Measurements from ENCODE around the gene IPO13. TPM values are rescaled to one million over a fixed set of nuclear protein-coding genes. Genes with fewer than 3 reads are reported as not detected.

IPO13 gene
- polyA plus RNA-seq, 1 of the 3 experiments (the other 2 are of a cell fraction): 15.5 TPM

GRCh38 chr1:44012941-44013609 lies 66.3 kb downstream of the IPO13 start:
- H3K27me3 ChIP-seq (ENCODE audit: insufficient read depth): no peaks in the 10 kb centered on the region
- H3K9me2 ChIP-seq: no peaks in the 10 kb centered on the region
- H3K9ac ChIP-seq: no peak overlapping the region
- no peak overlapping the region for H3K4me3 ChIP-seq (ENCODE audit: low read depth in 2 of 2, low read length in 1 of 2)
- TF ChIP-seq RXRA (IDR thresholded peaks at IDR 0.05; ENCODE audit: borderline replicate concordance, low read depth) (no peak), CTCF (IDR thresholded peaks at IDR 0.05) (no peak), SMC3 (IDR thresholded peaks at IDR 0.05; ENCODE audit: low read depth, low read length) (no peak), YY1 (IDR thresholded peaks at IDR 0.05; ENCODE audit: low read depth) (no peak), MAX (IDR thresholded peaks at IDR 0.05; ENCODE audit: low read depth) (no peak), RAD21 (IDR thresholded peaks at IDR 0.05; ENCODE audit: low read length) (no peak), TCF12 (IDR thresholded peaks at IDR 0.05) (no peak), SIN3A (IDR thresholded peaks at IDR 0.05; ENCODE audit: borderline replicate concordance, low read depth, low read length) (no peak), PBX3 (IDR thresholded peaks at IDR 0.05) (no peak)
- no peaks in the 10 kb centered on the region for H3K9me3 ChIP-seq
- no peaks in the 10 kb centered on the region for H3K36me3 ChIP-seq (replicated peaks in 1 of 2; ENCODE audit: control insufficient read depth in 1 of 2, insufficient read depth in 2 of 2, low read length in 1 of 2)
- no peak for DNase-seq
- POLR2A ChIA-PET: no interaction called here
- no peaks in the 10 kb centered on the region for H4K20me1 ChIP-seq (ENCODE audit: insufficient read depth)
- no peak overlapping the region for H3K4me2 ChIP-seq
- no peak overlapping the region for H2AFZ ChIP-seq (ENCODE audit: low read depth)
- CTCF ChIA-PET: interaction anchor here (0.6 to 25.6 kb wide), 5 partner anchors 15 to 249 kb away, joined by 3 to 598 read pairs (median 20); partner anchors contain the start of gene CCDC24
- no peak overlapping the region for H3K27ac ChIP-seq (ENCODE audit: low read depth in 2 of 2, low read length in 1 of 2)
- H3F3A ChIP-seq (replicated peaks; ENCODE audit: insufficient read depth): no peaks in the 10 kb centered on the region
- H3K4me1 ChIP-seq (ENCODE audit: control insufficient read depth in 1 of 2, insufficient read depth in 2 of 2, low read depth in 1 of 2, low read length in 1 of 2): peaks cover 3 to 6% of the 10 kb centered on the region in 2 experiments; a peak in 2 of 4 replicates
- WGBS (ENCODE audit: low lambda C conversion rate): 94% methylated on average over 10 of the region's 13 CpGs
- H3K79me2 ChIP-seq (ENCODE audit: insufficient read depth): no peaks in the 10 kb centered on the region

- Histone ChIP-seq H3F3A (replicated peaks; ENCODE audit: insufficient read depth) (no peaks in the 10 kb centered on the region), H3K36me3 (replicated peaks in 1 of 2; ENCODE audit: control insufficient read depth in 1 of 2, insufficient read depth in 2 of 2, low read length in 1 of 2) (no peaks in the 10 kb centered on the region), H3K27me3 (ENCODE audit: insufficient read depth) (no peaks in the 10 kb centered on the region), H2AFZ (ENCODE audit: low read depth) (no peak overlapping the region), H3K9ac (no peak overlapping the region), H3K4me3 (ENCODE audit: low read depth in 2 of 2, low read length in 1 of 2) (no peak overlapping the region), H4K20me1 (ENCODE audit: insufficient read depth) (no peaks in the 10 kb centered on the region), H3K9me2 (no peaks in the 10 kb centered on the region), H3K4me1 (ENCODE audit: control insufficient read depth in 1 of 2, insufficient read depth in 2 of 2, low read depth in 1 of 2, low read length in 1 of 2) (peaks cover 3 to 6% of the 10 kb centered on the region in 2 experiments; a peak in 2 of 4 replicates), H3K9me3 (no peaks in the 10 kb centered on the region), H3K79me2 (ENCODE audit: insufficient read depth) (no peaks in the 10 kb centered on the region), H3K27ac (ENCODE audit: low read depth in 2 of 2, low read length in 1 of 2) (no peak overlapping the region), H3K4me2 (no peak overlapping the region)
- ChIA-PET CTCF (interaction anchor here (0.9 to 25.6 kb wide), 5 partner anchors 16 to 33 kb away, joined by 3 to 598 read pairs (median 8); partner anchors contain the start of genes CCDC24 and SLC6A9), POLR2A (no interaction called here)
- WGBS (ENCODE audit: low lambda C conversion rate): 69% methylated on average over 5 of the region's 5 CpGs
- DNase-seq: no peak
- TF ChIP-seq YY1 (IDR thresholded peaks at IDR 0.05; ENCODE audit: low read depth) (no peak), EP300 (IDR thresholded peaks at IDR 0.05; ENCODE audit: borderline replicate concordance in 1 of 2, low read depth in 1 of 2, low read length in 1 of 2) (no peak), FOXJ3 (CRISPR knock-in tag; IDR thresholded peaks at IDR 0.05) (no peak), TEAD4 (IDR thresholded peaks at IDR 0.05; ENCODE audit: borderline replicate concordance, insufficient read depth) (no peak), ZBTB33 (IDR thresholded peaks at IDR 0.05; ENCODE audit: borderline replicate concordance, low read depth) (no peak), FOXM1 (IDR thresholded peaks at IDR 0.05; ENCODE audit: low read depth) (no peak), CHD2 (IDR thresholded peaks at IDR 0.05; ENCODE audit: low read length, partially characterized antibody) (no peak), RCOR1 (IDR thresholded peaks at IDR 0.05; ENCODE audit: low read length) (no peak), NFIC (IDR thresholded peaks at IDR 0.05; ENCODE audit: borderline replicate concordance) (no peak), NRF1 (IDR thresholded peaks at IDR 0.05; ENCODE audit: low read depth, low read length) (no peak), TAF1 (IDR thresholded peaks at IDR 0.05; ENCODE audit: borderline replicate concordance, low read depth, low read length) (no peak), SIN3A (IDR thresholded peaks at IDR 0.05; ENCODE audit: borderline replicate concordance, low read depth, low read length) (no peak), POLR2AphosphoS5 (IDR thresholded peaks at IDR 0.05; ENCODE audit: low read depth, low read length) (no peak), EZH2phosphoT487 (IDR thresholded peaks at IDR 0.05; ENCODE audit: borderline replicate concordance, low read depth) (no peak)
These were observed 67.2 kb downstream of the IPO13 start for GRCh38 chr1:44013949-44014348.

Data from SK-N-SH (cell line).